ENCODE data around the gene BOLA2B.

GRCh38 chr16:30152517-30152916 lies 40.9 kb downstream of the BOLA2B start:
- TF ChIP-seq POU6F1 (CRISPR knock-in tag; IDR thresholded peaks at IDR 0.05; ENCODE audit: borderline replicate concordance, low read depth) (no peak), CREB5 (CRISPR knock-in tag; IDR thresholded peaks at IDR 0.05; ENCODE audit: low read depth) (no peak), ZC3H10 (CRISPR knock-in tag; IDR thresholded peaks at IDR 0.05) (no peak), TCF4 (CRISPR knock-in tag; IDR thresholded peaks at IDR 0.05; ENCODE audit: borderline replicate concordance) (no peak), TSHZ2 (CRISPR knock-in tag; IDR thresholded peaks at IDR 0.05) (no peak), ZNF70 (CRISPR knock-in tag; IDR thresholded peaks at IDR 0.05) (no peak), RARB (CRISPR knock-in tag; IDR thresholded peaks at IDR 0.05) (no peak), PATZ1 (CRISPR knock-in tag; IDR thresholded peaks at IDR 0.05; ENCODE audit: borderline replicate concordance) (no peak), ZNF8 (CRISPR knock-in tag; IDR thresholded peaks at IDR 0.05) (no peak), PPARA (CRISPR knock-in tag; IDR thresholded peaks at IDR 0.05; ENCODE audit: borderline replicate concordance) (no peak)
